ENCODE data around the gene SPTSSB.

- no peak for TF ChIP-seq CTCF (IDR thresholded peaks at IDR 0.05)
- no peak for TF ChIP-seq POLR2A (IDR thresholded peaks at IDR 0.05)
Measured at GRCh38 chr3:161390200-161390599, 18.9 kb upstream of the SPTSSB start.

All from esophagus squamous epithelium (tissue), 4 donors.